ENCODE measurements around the gene RHBDD3.

The RHBDD3 gene

DNA sequence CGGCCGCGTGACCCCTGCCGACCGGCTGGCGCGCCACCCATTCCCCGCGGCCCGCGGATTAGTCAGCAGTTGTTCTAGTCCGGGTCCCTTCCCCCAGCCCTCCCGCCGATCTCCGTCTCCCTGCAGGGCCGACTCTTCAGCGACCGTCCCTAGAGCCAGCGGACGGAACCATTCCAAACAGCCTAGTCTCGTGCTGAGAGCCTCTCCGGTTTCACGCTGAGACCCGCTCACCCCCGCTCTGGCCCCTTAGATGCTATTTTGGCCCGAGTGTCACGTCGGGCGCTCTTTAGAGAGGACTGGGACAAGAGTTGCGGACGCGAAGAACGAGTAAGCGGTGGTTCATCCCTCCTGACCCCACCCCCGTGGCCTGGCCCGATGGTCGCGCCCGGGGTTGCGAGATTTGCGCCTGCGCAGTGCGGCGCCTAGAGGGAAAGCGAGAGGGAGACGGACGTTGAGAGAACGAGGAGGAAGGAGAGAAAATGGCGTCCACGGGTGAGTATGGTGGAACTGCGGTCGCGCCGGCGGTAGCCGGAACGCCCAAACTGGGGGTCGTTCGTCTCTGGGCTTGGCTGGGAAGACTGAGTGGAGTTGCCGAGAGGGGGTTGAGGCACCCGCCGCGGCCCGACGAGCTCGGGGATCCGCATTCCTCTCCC lies at the start of gene RHBDD3, which contains the start of gene EWSR1:
Gene RHBDD3, minus strand, starts transcription at position 124 of the 653 bp plus-strand sequence. CDS start 2,355 bp downstream, outside the sequence.
Gene EWSR1, plus strand, starts transcription at position 411 of the 653 bp plus-strand sequence. Its CDS starts 69 bp downstream, at position 480.
- in situ Hi-C loops (cut with MboI; ENCODE audit: low sequenced_read_pairs) = no loop called here

DNA sequence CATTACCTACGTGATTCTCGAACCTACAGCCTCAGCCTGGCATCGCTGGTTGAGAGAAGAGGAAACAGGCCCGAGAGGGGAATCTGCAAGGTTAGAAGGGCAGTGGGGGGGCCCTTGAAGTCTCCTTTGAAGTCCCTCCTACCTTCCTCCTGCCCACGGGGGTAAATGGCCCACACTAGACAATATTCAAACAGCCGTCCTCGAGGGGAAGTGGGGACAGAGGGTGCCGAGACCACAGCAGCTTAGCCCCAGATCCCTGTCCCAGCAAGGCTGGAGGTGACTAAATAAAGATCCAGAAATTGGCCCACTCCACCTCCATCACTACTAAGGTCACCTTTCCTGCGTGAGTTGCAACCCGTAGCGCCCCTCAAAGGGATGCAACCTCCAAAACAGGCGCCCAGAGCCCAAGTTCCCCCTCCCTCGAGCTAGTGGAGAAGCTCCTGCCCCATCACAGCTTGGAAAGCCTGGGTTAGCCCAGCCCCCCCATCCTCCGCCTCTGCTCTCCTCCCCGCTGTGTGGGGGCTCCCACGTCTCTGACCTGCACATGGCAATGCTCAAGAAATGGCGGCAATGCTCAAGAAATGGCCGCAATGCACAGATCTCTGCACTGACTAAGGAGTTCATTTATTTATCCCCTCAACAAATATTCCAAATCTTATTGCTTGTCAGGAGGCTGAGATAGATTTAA lies 48.5 kb upstream of the RHBDD3 start:
- in situ Hi-C loops (cut with MboI; ENCODE audit: low sequenced_read_pairs) = no loop called here

DNA sequence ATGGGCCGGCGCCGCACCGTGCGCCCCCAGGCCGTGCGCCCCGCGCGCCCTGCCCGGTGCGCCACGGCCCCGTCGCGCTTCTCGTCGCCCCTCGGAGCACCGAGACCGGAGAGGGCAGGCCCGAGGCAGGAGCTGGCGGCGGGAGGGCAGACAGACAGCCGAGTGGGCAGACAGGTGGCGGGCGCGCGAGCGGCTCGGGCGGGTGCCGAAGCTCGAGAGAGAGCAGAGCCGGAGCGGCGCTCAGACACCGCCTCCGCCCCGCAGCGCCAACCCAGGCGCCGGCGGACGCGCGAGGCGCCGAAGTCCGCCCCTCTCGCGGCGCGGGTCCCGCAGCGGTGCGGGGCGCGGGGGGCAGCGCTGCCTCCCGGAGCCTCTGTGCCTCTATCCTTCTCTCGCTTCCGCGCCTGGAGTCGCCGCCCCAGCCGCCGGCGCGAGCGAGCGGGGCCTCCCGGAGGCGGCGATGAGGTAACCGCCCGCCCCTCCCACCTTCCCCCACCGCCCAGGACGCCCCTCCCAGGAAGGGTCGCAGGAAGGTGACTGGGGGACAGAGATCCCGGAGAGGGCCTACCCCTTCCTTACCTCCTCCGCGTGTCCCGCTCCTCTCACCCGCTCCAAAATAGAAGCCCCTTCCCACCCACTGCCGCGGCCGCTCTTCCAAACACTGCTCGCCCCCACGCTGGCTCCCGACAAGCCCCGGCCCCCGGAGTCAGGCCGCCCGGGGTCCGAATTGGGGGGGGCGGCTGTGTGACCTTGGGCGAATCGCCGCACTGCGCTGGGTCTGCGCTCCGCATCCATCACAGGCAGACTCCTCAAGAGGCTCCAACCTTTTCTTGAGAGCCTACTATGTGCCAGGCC lies 47.7 kb upstream of the RHBDD3 start, which contains the start of gene RASL10A:
Gene RASL10A, minus strand, starts transcription at position 412 of the 855 bp plus-strand sequence. CDS start 451 bp downstream, outside the sequence.
- in situ Hi-C loops (cut with MboI; ENCODE audit: low sequenced_read_pairs) = no loop called here

DNA sequence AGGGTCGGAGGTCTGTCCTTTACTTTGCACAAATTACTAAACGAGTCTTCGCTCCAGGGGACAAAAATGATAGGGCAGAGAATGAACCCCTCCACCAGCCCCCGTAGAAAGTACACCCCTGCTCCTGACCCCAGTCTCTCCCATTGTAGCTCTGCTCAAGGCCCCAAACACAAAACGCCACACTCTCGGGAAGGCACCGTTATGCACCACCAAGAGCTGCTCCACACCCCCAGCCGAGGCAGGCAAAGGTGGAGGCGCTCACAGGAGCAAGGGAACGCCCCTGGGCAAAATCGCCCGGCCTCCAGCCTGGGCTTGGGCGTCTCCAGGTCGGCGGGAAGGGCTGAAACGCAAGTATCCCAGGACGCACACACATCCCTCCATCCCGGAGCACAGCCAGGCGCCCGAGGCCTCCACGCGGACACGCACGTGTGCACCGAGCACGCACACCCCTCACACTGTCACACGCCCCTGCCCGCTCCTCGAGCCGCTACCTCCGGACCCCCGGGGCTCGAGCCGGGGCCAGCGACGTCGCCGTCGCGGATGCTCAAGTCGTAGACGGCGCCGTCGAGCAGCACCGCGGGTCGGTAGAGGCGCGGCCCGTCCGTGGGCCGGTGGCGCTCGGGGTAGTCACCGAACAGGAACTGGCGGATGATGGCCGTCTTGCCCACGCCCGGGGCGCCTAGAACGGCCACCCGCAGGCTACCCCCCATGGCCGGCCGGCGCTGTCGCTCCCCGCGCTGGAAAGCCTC lies 46.9 kb upstream of the RHBDD3 start:
- in situ Hi-C loops (cut with MboI; ENCODE audit: low sequenced_read_pairs) = no loop called here

DNA sequence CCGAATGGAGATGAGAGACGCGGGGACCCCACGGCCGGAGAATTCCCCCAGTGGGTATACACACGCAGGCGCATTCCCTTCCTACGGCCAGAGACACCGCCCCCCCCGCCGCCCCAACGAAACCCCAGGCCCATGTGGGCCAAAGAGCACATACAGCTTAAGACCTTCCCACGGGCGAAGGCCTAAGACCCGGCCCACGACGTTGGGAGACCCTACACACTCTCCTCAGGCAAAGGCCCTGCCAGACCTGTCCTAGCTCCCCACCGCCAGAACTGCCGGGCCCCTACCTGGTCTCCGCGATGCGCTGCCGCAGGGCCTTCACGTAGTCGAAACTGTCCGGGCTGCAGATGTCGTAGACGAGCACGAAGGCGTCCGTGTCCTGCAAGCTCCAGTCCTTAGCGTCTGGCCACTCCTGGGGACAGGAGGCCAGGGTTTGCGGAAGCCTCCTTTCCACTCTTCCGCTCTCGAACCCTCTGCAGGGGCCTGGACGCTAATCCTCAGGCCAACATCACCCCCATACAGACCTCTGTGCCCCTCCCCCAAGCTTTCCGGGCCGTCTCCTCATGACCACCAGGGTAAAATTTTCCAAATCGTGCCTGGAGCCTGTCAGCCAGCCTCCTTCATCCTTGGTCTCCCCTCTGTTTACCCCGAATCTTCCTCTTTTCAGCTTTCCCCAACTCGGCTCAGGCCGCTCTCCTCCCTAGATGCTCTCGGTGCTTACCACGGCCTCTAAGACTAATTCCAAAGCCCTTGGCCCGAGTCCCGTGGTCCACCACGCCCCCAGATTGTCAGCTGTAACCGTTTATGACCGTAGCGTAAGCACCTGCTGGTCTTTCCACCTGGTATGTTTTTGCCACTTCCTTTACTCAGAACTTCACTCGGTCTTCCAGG lies 46.0 kb upstream of the RHBDD3 start:
- in situ Hi-C loops (cut with MboI; ENCODE audit: low sequenced_read_pairs) = no loop called here

DNA sequence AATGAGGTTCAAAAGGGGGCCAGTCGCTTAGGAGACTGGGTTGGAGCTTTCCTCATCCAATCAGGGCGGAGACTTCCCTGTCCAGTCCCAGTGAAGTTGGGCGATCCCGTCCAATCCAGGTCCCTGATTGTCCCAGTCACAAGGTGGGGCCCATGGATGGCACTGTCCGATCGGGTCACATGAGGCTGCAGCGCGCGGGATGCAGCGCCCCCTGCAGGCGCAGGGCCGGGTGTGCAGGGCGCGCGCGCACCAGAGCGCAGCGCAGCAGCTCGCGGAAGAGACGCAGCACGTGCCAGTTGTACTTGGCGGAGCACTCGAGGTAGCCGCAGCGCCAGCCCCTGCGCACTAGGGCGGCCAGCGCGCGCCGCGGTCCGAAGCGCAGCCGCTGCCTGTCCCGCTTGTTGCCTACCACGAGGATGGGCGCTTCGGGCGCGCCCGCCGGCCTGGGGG lies 45.4 kb upstream of the RHBDD3 start:
- in situ Hi-C loops (cut with MboI; ENCODE audit: low sequenced_read_pairs) = no loop called here

DNA sequence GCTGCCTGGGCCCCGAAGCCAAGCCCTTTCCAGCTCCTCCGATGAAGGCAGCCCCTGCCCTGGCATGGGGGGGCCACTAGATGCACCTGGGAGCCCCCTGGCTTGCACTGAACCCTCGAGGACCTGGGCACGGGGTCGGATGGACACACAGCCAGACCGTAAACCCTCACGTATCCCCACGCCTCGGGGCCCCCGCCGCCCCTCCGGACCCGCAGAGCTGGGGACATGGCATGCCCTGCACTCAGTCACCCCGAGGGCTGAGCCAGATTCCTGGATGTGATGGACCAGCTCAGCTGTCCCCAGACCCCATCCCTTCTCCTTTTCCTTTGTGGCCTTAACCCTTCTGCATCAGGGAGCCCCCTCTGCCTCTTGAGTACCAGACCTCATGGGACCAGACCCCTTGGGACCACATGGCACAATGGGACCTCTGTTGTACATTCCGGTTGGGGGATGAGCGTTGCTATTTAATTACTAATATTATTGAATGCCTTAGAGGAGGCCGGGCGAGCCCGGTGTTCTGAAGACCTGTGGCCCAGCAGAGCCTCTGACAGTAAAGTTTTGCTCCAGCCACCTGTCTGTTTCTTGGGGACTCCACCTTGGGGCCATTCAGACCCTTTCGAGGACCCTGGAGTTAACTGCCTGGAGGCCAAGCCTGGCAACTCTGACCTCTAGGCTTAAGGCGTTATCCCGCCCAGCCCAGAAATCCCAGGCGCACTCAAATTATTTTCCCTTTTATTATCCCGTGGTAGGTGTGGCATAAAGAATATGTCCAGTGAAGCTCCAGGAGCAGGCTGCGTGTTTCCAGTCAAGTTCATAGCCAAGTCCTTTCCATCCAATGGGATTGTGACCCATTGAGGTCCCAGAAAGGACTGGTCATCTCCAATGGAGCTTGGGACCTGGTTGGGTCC lies 44.7 kb upstream of the RHBDD3 start:
- in situ Hi-C loops (cut with MboI; ENCODE audit: low sequenced_read_pairs) = no loop called here

DNA sequence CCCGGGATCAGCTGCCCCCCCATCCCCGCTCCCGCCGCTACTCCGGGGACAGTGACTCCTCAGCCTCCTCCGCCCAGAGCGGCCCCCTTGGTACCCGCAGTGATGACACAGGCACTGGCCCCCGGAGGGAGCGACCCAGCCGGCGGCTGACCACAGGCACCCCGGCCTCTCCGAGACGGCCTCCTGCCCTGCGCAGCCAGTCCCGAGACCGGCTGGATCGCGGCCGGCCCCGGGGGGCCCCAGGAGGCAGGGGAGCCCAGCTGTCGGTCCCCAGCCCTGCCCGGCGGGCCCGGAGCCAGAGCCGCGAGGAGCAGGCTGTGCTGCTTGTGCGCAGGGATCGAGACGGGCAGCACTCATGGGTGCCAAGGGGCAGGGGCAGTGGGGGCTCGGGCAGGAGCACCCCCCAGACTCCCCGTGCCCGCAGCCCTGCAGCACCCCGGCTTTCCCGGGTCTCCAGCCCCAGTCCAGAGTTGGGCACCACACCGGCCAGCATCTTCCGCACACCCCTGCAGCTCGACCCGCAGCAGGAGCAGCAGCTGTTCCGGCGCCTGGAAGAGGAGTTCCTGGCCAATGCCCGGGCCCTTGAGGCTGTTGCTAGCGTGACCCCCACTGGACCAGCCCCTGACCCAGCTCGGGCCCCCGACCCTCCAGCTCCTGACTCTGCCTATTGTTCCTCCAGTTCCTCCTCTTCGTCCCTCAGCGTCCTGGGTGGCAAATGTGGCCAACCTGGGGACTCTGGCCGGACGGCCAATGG lies 43.9 kb upstream of the RHBDD3 start:
- in situ Hi-C loops (cut with MboI; ENCODE audit: low sequenced_read_pairs) = no loop called here

DNA sequence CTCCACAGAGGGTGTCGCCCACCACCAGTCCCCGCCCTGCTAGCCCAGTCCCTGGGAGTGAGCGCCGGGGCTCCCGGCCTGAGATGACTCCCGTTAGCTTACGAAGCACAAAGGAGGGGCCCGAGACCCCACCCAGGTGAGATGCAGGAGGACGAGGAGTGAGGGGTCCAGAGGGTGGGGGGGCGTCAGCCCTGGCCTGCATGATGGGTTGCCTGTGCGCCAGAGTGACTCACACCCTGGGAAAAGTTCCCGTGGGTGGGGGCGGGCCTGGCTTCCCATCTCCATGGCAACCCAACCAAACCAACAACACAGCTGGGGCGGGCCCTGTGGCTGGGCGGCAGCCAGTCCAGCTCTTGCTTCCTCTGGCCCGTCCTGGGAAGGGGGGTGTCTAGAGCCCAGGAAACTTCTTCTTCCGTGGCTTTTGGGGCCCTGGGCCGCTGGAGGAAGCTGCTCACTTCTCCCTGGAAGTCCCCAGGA lies 43.1 kb upstream of the RHBDD3 start:
- in situ Hi-C loops (cut with MboI; ENCODE audit: low sequenced_read_pairs) = no loop called here

DNA sequence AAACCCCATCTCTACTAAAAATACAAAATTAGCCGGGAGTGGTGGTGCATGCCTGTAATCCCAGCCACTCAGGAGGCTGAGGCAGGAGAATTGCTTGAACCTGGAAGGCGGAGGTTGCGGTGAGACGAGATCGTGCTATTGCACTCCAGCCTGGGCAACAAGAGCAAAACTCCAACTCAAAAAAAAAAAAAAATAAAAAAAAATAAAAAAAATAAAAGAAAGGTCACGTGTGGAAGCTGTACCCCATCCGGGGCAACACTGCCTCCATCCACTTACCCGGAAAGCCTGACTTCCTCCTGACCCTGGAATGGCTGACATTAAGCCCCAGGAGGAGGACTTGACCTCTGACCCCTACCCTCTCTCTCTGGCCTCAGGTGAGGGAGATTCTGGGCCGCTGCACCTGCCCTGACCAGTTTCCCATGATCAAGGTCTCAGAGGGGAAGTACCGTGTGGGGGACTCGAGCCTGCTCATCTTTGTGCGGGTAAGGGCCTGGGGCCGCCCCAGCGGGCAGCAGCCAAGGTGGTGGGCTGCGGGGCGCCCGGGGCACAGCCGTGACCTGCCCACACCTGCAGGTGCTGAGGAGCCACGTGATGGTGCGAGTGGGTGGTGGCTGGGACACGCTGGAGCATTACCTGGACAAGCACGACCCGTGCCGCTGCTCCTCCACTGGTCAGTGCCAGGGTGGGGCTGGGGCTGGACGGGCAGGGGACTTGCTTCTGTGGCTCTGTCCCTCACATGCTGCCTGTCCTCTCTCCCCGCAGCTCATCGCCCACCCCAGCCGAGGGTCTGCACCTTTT lies 42.5 kb upstream of the RHBDD3 start:
- in situ Hi-C loops (cut with MboI; ENCODE audit: low sequenced_read_pairs) = no loop called here

DNA sequence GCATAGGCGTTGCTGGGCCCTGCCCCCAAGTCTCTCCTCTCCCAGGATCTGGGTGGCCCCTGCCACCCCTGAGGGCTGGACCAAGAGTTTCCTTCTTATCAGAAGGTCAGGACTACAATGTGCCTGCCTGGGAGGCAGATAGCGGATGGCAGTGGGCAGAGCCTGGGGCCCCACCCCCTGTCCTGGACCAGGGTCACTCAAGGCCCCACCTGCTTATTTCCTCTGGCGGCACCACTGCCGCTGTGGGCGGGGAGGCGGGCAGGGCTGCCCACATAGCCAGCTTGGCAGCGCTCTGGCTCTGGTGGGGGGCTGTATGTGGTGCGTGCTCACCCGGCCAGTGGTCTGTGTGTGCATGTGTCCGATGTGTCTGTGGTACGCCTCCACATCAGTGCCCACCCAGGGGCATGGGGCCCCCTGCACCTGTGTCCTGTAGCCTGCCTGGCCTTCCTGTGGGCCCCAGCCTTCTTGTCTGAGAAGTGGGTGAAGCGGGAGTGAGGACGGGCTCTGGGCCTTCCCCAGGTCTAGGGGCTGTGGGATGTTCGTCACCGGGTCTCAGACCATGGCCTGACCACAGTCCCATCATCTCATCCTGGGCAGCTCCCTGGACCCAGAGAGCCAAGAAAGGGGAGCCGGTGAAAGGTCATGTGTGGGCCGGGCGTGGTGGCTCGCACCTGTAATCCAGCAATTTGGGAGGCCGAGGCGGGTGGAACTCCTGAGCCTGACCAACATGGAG lies 41.7 kb upstream of the RHBDD3 start:
- in situ Hi-C loops (cut with MboI; ENCODE audit: low sequenced_read_pairs) = no loop called here

DNA sequence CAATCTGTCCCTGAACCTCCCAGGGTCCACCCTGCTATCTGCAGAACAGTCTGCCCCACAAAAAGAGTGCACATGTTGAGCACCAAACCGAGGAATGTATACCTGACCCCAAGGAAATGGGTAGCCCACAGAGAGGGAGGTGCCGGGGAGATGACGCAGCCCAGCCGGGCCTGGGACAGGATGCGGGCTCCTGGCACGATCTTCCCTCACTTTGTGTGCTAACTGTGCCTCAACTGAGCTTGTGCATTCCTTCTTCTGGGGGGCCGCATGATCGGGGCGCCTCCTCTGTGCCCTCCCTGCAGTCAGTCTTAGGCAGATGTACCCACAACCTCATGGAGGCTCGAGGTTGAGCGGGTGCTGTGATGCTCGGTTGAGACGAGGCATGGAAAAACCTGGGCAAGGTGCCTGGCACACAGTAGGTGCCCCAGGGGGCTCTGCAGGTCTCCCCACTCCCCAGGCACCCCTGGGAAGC lies 41.0 kb upstream of the RHBDD3 start:
- in situ Hi-C loops (cut with MboI; ENCODE audit: low sequenced_read_pairs) = no loop called here

DNA sequence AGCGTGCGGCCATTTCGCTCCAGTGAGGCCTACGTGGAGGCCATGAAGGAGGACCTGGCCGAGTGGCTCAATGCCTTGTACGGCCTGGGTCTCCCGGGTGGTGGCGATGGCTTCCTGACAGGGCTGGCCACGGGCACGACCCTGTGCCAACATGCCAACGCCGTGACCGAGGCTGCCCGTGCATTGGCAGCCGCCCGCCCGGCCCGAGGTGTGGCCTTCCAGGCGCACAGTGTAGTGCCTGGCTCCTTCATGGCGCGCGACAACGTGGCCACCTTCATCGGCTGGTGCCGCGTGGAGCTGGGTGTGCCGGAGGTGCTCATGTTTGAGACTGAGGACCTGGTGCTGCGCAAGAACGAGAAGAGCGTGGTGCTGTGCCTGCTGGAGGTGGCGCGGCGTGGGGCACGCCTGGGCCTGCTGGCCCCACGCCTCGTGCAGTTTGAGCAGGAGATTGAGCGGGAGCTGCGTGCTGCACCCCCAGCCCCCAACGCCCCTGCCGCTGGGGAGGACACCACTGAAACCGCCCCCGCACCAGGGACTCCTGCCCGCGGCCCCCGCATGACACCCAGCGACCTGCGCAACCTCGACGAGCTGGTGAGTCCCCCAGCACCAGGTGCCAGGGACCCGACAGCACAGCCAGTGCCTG lies 40.5 kb upstream of the RHBDD3 start:
- in situ Hi-C loops (cut with MboI; ENCODE audit: low sequenced_read_pairs) = no loop called here

DNA sequence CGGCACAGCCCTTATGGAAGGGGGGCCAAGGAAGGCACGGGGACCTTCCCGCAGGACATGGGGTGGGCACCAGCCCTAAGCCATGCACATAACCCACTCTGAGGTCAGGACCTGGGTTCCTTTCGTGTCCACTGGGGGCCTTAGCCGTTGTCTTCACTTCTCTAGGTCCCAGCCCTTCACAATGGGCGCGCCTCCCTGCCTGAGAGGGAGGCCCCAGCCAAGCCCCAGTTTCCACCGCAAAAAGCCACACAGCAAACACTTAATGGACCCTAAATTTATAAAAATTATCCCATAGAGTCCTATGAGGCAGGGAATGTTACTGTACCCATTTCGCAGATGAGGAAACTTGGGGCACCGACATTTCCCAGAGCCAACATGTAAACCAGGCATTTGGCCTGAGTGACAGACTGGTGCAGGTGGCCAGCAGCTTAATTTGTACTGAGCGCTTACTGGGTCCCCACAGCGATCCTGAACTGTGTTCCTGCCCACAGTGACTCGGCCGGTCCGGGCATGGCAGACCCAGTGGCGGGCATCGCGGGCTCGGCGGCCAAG lies 39.9 kb upstream of the RHBDD3 start:
- in situ Hi-C loops (cut with MboI; ENCODE audit: low sequenced_read_pairs) = no loop called here

DNA sequence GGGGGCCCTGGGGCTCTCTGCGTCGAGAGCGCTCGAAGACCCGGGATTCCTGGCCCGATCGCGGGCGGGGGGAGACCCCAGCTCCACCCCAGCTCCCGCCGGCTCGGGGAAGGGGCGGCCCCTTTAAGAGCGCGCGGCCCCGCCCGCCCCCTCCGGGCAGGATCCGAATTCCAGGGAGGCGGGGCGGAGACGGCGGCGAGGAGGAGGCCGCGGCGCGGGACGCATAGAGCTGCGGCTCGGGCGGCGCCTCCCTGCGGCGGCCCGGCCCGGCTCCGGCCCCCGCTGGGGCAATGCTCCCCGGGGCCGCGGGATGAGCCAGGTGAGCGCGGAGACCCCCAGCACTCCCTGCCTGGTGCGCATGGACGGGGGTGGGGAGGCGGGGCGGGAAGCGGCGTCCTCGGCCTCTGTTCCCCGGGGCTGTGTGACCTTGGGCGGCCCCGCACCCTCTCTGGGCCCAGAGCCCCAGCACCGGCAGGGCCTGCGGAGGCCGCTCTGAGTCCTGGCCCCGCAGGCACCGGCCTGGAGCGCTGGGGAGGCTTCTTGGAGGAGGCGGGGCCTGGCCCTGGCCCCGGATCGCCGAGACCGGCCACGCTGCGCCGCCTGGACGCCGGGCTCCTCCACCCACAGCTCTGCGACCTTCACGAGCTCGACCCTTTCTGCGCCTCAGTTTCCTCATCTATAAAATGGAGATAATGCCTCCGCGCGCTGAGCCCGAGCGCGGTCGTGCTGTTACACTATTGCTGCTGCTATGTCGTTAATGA lies 39.2 kb upstream of the RHBDD3 start:
- in situ Hi-C loops (cut with MboI; ENCODE audit: low sequenced_read_pairs) = no loop called here

Measured in hTERT RPE-1 (cell line).